ENCODE measurements around the gene MCCC1. TPM values are rescaled to one million over a fixed set of nuclear protein-coding genes. Genes with fewer than 3 reads are reported as not detected.
A peak's percentile ranks its signal among the peaks of the same experiment; 100 is the strongest.

The MCCC1 gene
- total RNA-seq: 10 to 100 TPM; 32.2 to 38.3 TPM

GRCh38 chr3:183099026-183099837 is at the start of gene MCCC1:
TSS of gene MCCC1 (minus strand) at chr3:183099496. CDS start at chr3:183099440, 56 bp downstream.
- H3K4me1 Mint-ChIP-seq: peaks cover 31% of the 10 kb centered on the region
- peak within 1 kb of the TSS; percentile 96 for H3K27ac Mint-ChIP-seq
- H3K4me3 Mint-ChIP-seq: peak within 1 kb of the TSS; percentile 97
- H3K36me3 Mint-ChIP-seq: peaks cover 14% of the 10 kb centered on the region
- no peaks in the 10 kb centered on the region for H3K9me3 Mint-ChIP-seq
- H3K27me3 Mint-ChIP-seq: no peaks in the 10 kb centered on the region
- DNase-seq: peak; percentile 98

GRCh38 chr3:183148056-183148455 is 48.8 kb upstream of the MCCC1 start:
- no peaks in the 10 kb centered on the region for H3K9me3 Mint-ChIP-seq
- DNase-seq: no peak
- H3K4me3 Mint-ChIP-seq: no peak overlapping the region
- no peaks in the 10 kb centered on the region for H3K27me3 Mint-ChIP-seq
- H3K27ac Mint-ChIP-seq: no peak overlapping the region
- H3K36me3 Mint-ChIP-seq: no peaks in the 10 kb centered on the region
- H3K4me1 Mint-ChIP-seq: no peaks in the 10 kb centered on the region

- Mint-ChIP-seq H3K27ac (no peak overlapping the region), H3K27me3 (no peaks in the 10 kb centered on the region), H3K9me3 (no peaks in the 10 kb centered on the region), H3K4me3 (no peak overlapping the region), H3K36me3 (peaks cover 5% of the 10 kb centered on the region), H3K4me1 (no peaks in the 10 kb centered on the region)
- DNase-seq: no peak
These were observed 45.1 kb upstream of the MCCC1 start for GRCh38 chr3:183144363-183144762.

DNA sequence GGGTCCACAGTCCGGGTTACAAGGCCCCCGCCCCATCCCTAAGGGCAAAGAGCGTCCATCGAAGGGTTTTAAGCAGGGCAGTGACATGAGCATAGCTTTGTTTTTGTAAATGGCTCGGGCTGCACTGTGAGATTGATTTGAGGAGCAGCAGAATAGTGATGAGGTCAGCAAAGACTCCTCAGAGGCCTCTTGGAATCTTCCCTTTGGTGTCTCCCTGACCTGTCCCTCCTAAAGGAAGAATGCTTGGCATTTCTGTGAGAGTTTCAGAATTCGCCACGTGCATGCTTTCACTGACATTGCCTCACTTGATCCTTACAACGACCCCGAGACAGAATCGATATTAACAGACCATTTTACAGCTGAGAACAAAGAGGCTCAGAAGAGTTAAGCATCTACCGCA is 42.9 kb upstream of the MCCC1 start:
- peaks cover 9% of the 10 kb centered on the region for H3K36me3 Mint-ChIP-seq
- no peaks in the 10 kb centered on the region for H3K9me3 Mint-ChIP-seq
- H3K4me3 Mint-ChIP-seq: no peak overlapping the region
- no peak for DNase-seq
- no peaks in the 10 kb centered on the region for H3K27me3 Mint-ChIP-seq
- no peaks in the 10 kb centered on the region for H3K4me1 Mint-ChIP-seq
- no peak overlapping the region for H3K27ac Mint-ChIP-seq

GRCh38 chr3:183134844-183135243 is 35.5 kb upstream of the MCCC1 start:
- H3K9me3 Mint-ChIP-seq: peaks cover 3% of the 10 kb centered on the region
- no peak overlapping the region for H3K4me3 Mint-ChIP-seq
- H3K36me3 Mint-ChIP-seq: peaks cover 24% of the 10 kb centered on the region
- H3K27ac Mint-ChIP-seq: no peak overlapping the region
- DNase-seq: no peak
- H3K4me1 Mint-ChIP-seq: no peaks in the 10 kb centered on the region
- H3K27me3 Mint-ChIP-seq: no peaks in the 10 kb centered on the region

GRCh38 chr3:183132409-183132808 is 33.1 kb upstream of the MCCC1 start:
- H3K4me1 Mint-ChIP-seq: no peaks in the 10 kb centered on the region

DNA sequence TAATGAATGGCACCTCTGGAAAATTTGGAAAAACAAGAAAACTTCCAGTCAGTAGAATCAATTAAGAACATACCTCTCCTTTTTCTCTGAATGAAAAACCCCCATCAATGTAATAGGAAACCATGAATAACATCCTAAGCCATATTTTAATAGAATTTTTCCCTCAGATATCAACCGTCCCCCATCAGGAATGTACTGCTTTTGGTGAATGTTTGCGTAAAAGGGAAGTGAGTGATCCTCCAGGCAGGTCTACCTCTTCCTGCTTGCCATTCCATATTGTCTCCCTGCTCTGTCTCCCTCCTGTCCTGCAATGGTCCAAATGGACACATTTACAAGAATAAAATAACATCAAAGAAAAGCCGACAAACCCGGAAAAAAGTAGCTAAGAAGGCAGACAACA is 32.4 kb upstream of the MCCC1 start:
- H3K27ac Mint-ChIP-seq: no peak overlapping the region
- peaks cover 14% of the 10 kb centered on the region for H3K9me3 Mint-ChIP-seq
- H3K36me3 Mint-ChIP-seq: peaks cover 29% of the 10 kb centered on the region
- no peaks in the 10 kb centered on the region for H3K4me1 Mint-ChIP-seq
- H3K27me3 Mint-ChIP-seq: no peaks in the 10 kb centered on the region
- H3K4me3 Mint-ChIP-seq: no peak overlapping the region
- no peak for DNase-seq

More at GRCh38 chr3:183132409-183132808, 33.1 kb upstream of the MCCC1 start:
- Mint-ChIP-seq H3K36me3 (peaks cover 29% of the 10 kb centered on the region), H3K27ac (no peak overlapping the region), H3K9me3 (peaks cover 14% of the 10 kb centered on the region), H3K4me3 (no peak overlapping the region), H3K27me3 (no peaks in the 10 kb centered on the region)
- no peak for DNase-seq

DNA sequence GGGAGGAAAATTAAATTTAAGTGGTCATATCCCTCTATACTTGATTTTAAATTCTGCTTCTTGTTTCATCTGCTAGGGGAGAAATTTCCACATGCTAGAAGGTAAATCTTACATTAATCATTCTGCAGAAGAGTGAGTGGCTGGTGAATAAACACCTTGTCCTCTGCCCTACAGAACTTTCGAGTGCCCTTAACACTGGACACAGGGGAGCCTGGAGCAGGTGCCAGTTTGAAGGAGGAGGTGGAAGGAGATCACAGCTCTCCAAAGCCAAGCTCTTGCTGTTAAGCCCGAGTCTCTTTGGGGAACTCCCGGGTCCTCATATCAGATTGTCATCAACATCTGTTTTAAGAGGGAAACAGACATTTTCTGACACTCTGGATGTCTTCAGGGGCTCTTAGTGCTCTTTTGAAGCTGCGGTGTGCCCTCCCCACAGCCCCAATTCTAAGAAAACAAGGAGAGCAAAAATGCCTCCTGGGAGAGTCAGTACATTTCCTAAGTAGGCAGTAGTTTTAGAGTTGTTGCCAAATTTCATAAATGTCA is 32.0 kb upstream of the MCCC1 start:
- Mint-ChIP-seq H3K36me3 (peaks cover 29% of the 10 kb centered on the region), H3K27me3 (no peaks in the 10 kb centered on the region), H3K27ac (no peak overlapping the region), H3K4me3 (no peak overlapping the region), H3K4me1 (no peaks in the 10 kb centered on the region), H3K9me3 (peaks cover 14% of the 10 kb centered on the region)
- DNase-seq: no peak

DNA sequence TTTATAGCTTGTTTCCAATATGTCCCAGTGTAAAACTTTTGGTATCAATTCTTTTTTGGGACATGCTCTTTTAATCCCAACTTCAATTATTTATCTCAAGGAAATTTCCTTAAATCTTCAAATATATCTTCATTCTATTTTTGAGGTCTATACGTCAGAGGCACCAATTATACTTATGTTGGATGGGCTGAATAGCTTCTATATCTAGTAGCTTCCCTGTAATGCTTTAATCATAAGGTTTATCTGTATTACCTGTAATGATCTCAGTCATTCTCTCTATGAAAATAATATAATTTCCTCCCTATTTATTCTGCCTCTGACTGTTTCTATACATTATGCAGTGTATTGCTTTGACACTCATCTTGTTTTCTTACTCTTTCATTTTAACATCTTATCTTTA is 29.9 kb upstream of the MCCC1 start:
- peaks cover 29% of the 10 kb centered on the region for H3K36me3 Mint-ChIP-seq
- peaks cover 14% of the 10 kb centered on the region for H3K9me3 Mint-ChIP-seq
- H3K27ac Mint-ChIP-seq: no peak overlapping the region
- H3K4me3 Mint-ChIP-seq: no peak overlapping the region
- H3K27me3 Mint-ChIP-seq: no peaks in the 10 kb centered on the region
- DNase-seq: no peak
- H3K4me1 Mint-ChIP-seq: no peaks in the 10 kb centered on the region

DNA sequence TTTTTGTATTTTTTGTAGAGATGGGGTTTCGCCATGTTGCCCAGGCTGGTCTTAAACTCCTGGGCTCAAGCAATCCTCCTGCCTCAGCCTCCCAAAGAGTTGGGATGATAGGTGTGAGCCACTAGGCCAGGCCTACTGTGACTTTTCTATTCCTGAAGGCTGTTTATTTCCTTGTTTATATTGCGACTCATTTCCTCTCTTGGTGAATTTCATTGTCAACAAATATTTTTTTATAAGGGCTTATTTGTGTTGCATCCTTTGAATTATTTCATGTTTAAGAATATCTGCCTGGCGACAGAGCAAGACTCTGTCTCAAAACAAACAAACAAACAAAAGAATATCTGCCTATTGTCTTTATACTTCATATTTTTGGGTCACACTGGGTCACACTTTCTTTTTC is 29.4 kb upstream of the MCCC1 start:
- no peak for DNase-seq
- H3K9me3 Mint-ChIP-seq: peaks cover 14% of the 10 kb centered on the region
- peaks cover 27% of the 10 kb centered on the region for H3K36me3 Mint-ChIP-seq
- no peaks in the 10 kb centered on the region for H3K27me3 Mint-ChIP-seq
- no peak overlapping the region for H3K27ac Mint-ChIP-seq
- no peak overlapping the region for H3K4me3 Mint-ChIP-seq
- H3K4me1 Mint-ChIP-seq: peaks cover 2% of the 10 kb centered on the region

DNA sequence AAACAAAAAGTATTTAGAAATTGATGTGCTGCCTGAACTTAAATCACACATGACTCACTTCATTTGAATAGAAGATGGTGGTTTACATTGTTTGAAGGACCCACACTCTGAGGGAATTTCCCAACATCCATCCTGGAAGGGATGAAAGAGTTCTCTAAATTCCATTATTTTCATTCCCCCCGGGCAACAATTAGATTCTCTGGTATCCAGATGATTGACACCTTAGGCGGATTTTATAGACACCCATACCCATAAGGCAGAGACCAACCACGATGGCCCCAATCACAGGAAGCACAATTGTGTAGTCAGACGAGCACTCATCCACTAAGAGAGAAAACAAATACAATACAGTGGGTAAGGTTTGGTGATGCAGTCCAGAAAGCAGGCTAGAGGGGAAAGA is 24.6 kb upstream of the MCCC1 start:
- DNase-seq: no peak
- no peaks in the 10 kb centered on the region for H3K27me3 Mint-ChIP-seq
- peaks cover 4% of the 10 kb centered on the region for H3K36me3 Mint-ChIP-seq
- H3K4me3 Mint-ChIP-seq: no peak overlapping the region
- H3K27ac Mint-ChIP-seq: no peak overlapping the region
- H3K4me1 Mint-ChIP-seq: peaks cover 6% of the 10 kb centered on the region
- peaks cover 2% of the 10 kb centered on the region for H3K9me3 Mint-ChIP-seq

DNA sequence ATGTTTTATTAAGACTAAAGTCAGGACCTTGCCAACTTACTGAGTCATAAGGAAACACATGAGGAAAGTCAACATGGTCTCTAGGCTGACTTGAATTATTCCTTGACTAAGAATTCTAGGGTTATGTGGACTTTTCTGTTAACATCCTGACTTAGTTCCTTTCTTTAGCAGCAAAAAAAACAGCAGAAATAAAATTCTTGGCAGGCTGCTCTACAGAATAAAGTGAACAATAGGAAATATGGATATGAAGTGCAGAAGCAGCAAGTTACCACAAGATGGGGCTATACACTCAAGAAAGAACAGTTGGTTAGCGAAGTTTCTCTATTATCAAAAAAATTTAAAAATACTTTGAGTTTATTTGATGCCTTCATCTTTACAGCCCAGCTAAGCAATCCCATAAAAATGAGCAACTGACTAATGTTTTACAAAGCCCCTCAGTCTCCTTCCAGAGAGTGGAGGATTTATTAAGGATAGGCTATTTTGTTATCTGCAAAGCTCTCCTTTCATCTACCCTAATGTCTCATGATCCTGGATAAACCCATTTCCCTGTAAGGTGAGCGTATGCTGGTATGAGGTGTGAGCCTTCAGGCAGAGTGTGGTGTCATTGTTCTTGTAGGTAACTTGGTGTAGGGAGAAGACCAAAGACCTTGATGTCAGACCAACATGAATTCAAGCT is 23.1 kb upstream of the MCCC1 start:
- no peaks in the 10 kb centered on the region for H3K9me3 Mint-ChIP-seq
- peaks cover 6% of the 10 kb centered on the region for H3K4me1 Mint-ChIP-seq
- no peak for DNase-seq

GRCh38 chr3:183120538-183121215 is 21.4 kb upstream of the MCCC1 start:
- no peaks in the 10 kb centered on the region for H3K9me3 Mint-ChIP-seq
- no peaks in the 10 kb centered on the region for H3K36me3 Mint-ChIP-seq
- peaks cover 17% of the 10 kb centered on the region for H3K27me3 Mint-ChIP-seq
- H3K4me3 Mint-ChIP-seq: no peak overlapping the region
- no peak overlapping the region for H3K27ac Mint-ChIP-seq
- peaks cover 7% of the 10 kb centered on the region for H3K4me1 Mint-ChIP-seq
- no peak for DNase-seq

More for the DNA sequence above, 23.1 kb upstream of the MCCC1 start:
- H3K27me3 Mint-ChIP-seq: peaks cover 3% of the 10 kb centered on the region
- H3K27ac Mint-ChIP-seq: no peak overlapping the region
- H3K36me3 Mint-ChIP-seq: no peaks in the 10 kb centered on the region
- no peak overlapping the region for H3K4me3 Mint-ChIP-seq

DNA sequence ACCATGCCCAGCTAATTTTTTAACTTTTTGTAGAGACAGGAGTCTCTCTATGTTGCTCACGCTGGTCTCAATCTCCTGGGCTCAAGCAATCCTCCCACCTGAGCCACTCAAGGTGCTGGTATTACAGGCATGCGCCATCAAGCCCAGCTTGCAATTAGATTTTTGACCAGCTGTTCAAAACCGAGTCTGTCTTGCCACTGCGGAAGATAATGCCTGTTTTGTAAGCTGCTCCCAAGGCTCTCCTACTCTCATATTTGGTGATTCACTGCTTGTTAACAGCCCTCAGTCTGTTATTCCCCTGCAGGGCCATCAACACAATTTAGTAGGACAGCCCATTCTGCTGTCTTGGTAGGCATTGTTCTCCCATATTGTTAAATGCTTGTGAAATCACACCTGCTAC is 17.8 kb upstream of the MCCC1 start:
- Mint-ChIP-seq H3K4me3 (peak overlapping the region; percentile 10), H3K36me3 (no peaks in the 10 kb centered on the region), H3K9me3 (no peaks in the 10 kb centered on the region), H3K27me3 (peaks cover 26% of the 10 kb centered on the region), H3K4me1 (peaks cover 2% of the 10 kb centered on the region), H3K27ac (no peak overlapping the region)
- DNase-seq: no peak

DNA sequence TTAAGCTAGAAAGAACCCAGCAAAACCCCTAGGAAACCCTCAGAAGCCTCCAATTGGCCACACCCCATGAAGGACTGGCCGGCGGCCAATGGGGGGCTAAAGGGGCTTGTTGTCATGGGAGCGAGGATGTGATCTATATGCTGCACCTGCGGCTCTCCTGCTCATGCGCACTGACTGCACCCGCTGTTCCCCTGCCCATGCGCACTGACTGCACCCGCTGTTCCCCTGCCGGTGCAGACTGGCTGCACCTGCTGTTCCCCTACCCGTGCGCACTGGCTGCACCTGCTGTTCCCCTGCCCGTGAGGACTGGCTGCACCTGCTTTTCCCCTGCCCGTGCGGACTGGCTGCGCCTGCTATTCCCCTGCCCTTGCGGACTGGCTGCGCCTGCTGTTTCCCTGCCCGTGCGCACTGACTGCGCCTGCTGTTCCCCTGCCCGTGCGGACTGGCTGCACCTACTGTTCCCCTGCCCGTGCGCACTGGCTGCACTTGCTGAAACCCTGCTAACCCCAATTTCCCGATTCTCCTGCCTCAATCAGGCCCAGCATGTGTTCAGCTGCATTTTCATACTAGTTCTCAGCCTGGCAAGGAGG is 16.8 kb upstream of the MCCC1 start:
- Mint-ChIP-seq H3K4me3 (peak overlapping the region; percentile 73), H3K27ac (no peak overlapping the region), H3K27me3 (peaks cover 26% of the 10 kb centered on the region), H3K36me3 (no peaks in the 10 kb centered on the region), H3K4me1 (peaks cover 2% of the 10 kb centered on the region), H3K9me3 (no peaks in the 10 kb centered on the region)
- DNase-seq: peak; percentile 79

Measured in activated naive CD8-positive, alpha-beta T cell treated with anti-CD3 and anti-CD28 coated beads for 36 hours (primary cell).